Measurements from ENCODE around the gene PROSER3. TPM values are rescaled to one million over a fixed set of nuclear protein-coding genes. Genes with fewer than 3 reads are reported as not detected.
A peak's percentile ranks its signal among the peaks of the same experiment; 100 is the strongest.

PROSER3 gene
- total and polyA plus RNA-seq, 2 of the 13 experiments (the other 11 are each of a cell fraction or from before 2014, with no cell fraction given) = 5.1 to 5.7 TPM

DNA sequence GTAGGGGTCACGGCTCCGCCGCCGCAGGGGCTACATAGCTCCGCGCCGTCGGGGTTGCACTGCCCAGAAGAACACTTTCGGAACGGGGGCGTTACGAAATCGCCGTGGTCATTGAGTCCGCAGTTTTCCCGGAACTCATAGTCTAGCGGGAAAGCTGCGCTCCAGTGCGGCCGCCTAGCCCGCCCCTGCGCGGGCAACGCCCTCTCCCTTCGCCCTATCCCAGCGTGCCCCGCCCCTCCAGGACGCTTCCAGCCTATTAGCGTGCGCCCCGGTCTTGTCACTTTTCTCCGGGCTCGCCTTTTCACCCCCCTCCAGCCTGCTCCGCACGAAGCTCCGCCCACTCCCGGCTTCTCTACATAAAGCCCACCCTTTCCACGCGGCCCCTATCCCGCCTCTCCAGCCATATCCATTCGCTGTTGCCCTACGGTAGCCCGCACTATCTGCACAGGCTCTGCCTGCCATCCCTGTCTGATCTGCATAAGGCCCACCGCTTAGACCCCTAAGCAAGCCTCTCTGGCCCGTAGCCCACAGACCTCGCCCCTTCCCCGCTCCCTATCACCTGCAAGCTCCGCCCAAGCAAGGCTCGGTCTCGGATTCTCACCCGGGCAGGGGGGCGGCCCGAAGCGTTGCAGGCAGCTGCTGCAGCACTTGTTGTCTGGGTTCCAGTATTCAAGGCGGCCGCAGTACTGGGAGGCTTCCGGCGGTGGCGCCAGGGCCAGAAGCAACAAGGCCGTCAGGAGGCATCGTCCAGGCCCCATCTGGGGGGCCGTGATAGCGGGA lies 17.4 kb upstream of the PROSER3 start (continued):
- TF ChIP-seq ISX (CRISPR knock-in tag; conservative IDR thresholded peaks at IDR 0.05) (no peak), ZNF331 (CRISPR knock-in tag; IDR thresholded peaks at IDR 0.05) (peak; percentile 46), ZNF615 (CRISPR knock-in tag; IDR thresholded peaks at IDR 0.05; ENCODE audit: borderline replicate concordance) (no peak), PHF8 (CRISPR knock-in tag; IDR thresholded peaks at IDR 0.05) (peak; percentile 73), RAD51 (IDR thresholded peaks at IDR 0.05; ENCODE audit: borderline replicate concordance) (no peak), HNRNPL (IDR thresholded peaks at IDR 0.05; ENCODE audit: low read depth, low read length) (no peak), REST (IDR thresholded peaks at IDR 0.05; ENCODE audit: borderline replicate concordance in 1 of 2, low read depth in 1 of 2, low read length in 2 of 2) (no peak), ZNF775 (CRISPR knock-in tag; IDR thresholded peaks at IDR 0.05; ENCODE audit: borderline replicate concordance) (no peak), ZNF556 (CRISPR knock-in tag; IDR thresholded peaks at IDR 0.05; ENCODE audit: borderline replicate concordance) (no peak), HIVEP1 (CRISPR knock-in tag; IDR thresholded peaks at IDR 0.05) (no peak), ZNF224 (CRISPR knock-in tag; IDR thresholded peaks at IDR 0.05) (peak; percentile 86; the same call in 1 of the 2 replicates), CBFB (CRISPR knock-in tag; IDR thresholded peaks at IDR 0.05) (peak; percentile 43; the same call in 1 of the 2 replicates), ZNF460 (CRISPR knock-in tag; IDR thresholded peaks at IDR 0.05; ENCODE audit: borderline replicate concordance) (no peak), AHDC1 (CRISPR knock-in tag; IDR thresholded peaks at IDR 0.05; ENCODE audit: borderline replicate concordance) (no peak), SRY (CRISPR knock-in tag; IDR thresholded peaks at IDR 0.05) (no peak)
- TF ChIP-seq, protein P1, sequence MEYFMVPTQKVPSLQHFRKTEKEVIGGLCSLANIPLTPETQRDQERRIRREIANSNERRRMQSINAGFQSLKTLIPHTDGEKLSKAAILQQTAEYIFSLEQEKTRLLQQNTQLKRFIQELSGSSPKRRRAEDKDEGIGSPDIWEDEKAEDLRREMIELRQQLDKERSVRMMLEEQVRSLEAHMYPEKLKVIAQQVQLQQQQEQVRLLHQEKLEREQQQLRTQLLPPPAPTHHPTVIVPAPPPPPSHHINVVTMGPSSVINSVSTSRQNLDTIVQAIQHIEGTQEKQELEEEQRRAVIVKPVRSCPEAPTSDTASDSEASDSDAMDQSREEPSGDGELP (IDR thresholded peaks at IDR 0.05; ENCODE audit: borderline replicate concordance, low read depth) = peak; percentile 68; the same call in 1 of the 2 replicates
- TF ChIP-seq, protein P2, sequence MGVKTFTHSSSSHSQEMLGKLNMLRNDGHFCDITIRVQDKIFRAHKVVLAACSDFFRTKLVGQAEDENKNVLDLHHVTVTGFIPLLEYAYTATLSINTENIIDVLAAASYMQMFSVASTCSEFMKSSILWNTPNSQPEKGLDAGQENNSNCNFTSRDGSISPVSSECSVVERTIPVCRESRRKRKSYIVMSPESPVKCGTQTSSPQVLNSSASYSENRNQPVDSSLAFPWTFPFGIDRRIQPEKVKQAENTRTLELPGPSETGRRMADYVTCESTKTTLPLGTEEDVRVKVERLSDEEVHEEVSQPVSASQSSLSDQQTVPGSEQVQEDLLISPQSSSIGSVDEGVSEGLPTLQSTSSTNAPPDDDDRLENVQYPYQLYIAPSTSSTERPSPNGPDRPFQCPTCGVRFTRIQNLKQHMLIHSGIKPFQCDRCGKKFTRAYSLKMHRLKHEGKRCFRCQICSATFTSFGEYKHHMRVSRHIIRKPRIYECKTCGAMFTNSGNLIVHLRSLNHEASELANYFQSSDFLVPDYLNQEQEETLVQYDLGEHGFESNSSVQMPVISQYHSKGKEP (CRISPR knock-in tag; IDR thresholded peaks at IDR 0.05) = 0 out of 2 replicates have a peak, but pooled peaks have one; percentile 47

Measured in HepG2 (cell line).